GM21515 (cell line): ENCODE results near the gene CSNK2A2.

Experiments
- ATAC-seq: cut with Tn5 transposase; IDR thresholded peaks from one replicate; pipeline ENCODE4 v1.9.1; 2021; ENCODE audit not compliant: unreplicated experiment

The CSNK2A2 gene

GRCh38 chr16:58198022-58198683 lies at the start of gene CSNK2A2:
Gene CSNK2A2, minus strand, starts transcription at chr16:58198106. Its CDS starts 370 bp downstream, at chr16:58197736.
- ATAC-seq, result peak; percentile 81

GRCh38 chr16:58243528-58244004 lies 45.7 kb upstream of the CSNK2A2 start:
- peak; percentile 95 for ATAC-seq

GRCh38 chr16:58236831-58237230 lies 38.9 kb upstream of the CSNK2A2 start:
- no peak for ATAC-seq

GRCh38 chr16:58236231-58236690 lies 38.4 kb upstream of the CSNK2A2 start:
- ATAC-seq, result peak; percentile 93

- no peak for ATAC-seq
These were observed 37.8 kb upstream of the CSNK2A2 start for GRCh38 chr16:58235663-58236062.

GRCh38 chr16:58234831-58235595 lies 37.1 kb upstream of the CSNK2A2 start:
- ATAC-seq, result no peak

GRCh38 chr16:58230259-58230658 lies 32.4 kb upstream of the CSNK2A2 start:
- no peak for ATAC-seq

GRCh38 chr16:58226790-58227189 lies 28.9 kb upstream of the CSNK2A2 start:
- no peak for ATAC-seq

- ATAC-seq, result no peak
These were observed 28.2 kb upstream of the CSNK2A2 start for GRCh38 chr16:58225965-58226602.

- ATAC-seq, result no peak
These were observed 24.8 kb upstream of the CSNK2A2 start for GRCh38 chr16:58222532-58223316.

- no peak for ATAC-seq
These were observed 21.5 kb upstream of the CSNK2A2 start for GRCh38 chr16:58219432-58219831.

- no peak for ATAC-seq
These were observed 20.9 kb upstream of the CSNK2A2 start for GRCh38 chr16:58218786-58219185.

- no peak for ATAC-seq
These were observed 19.5 kb upstream of the CSNK2A2 start for GRCh38 chr16:58217311-58217925.

- no peak for ATAC-seq
These were observed 15.1 kb upstream of the CSNK2A2 start for GRCh38 chr16:58212824-58213655.

- ATAC-seq, result no peak
These were observed 13.9 kb upstream of the CSNK2A2 start for GRCh38 chr16:58211846-58212245.

GRCh38 chr16:58211245-58211644 lies 13.3 kb upstream of the CSNK2A2 start:
- no peak for ATAC-seq

GRCh38 chr16:58205276-58206036 lies 7.5 kb upstream of the CSNK2A2 start:
- ATAC-seq, result no peak

- no peak for ATAC-seq
These were observed 3.3 kb upstream of the CSNK2A2 start for GRCh38 chr16:58201163-58201562.
